ENCODE results near the gene NAP1L5. TPM values are rescaled to one million over a fixed set of nuclear protein-coding genes. Genes with fewer than 3 reads are reported as not detected.

Gene NAP1L5
- total RNA-seq, 1 donor from 2014 or later = 4.4 TPM

DNA sequence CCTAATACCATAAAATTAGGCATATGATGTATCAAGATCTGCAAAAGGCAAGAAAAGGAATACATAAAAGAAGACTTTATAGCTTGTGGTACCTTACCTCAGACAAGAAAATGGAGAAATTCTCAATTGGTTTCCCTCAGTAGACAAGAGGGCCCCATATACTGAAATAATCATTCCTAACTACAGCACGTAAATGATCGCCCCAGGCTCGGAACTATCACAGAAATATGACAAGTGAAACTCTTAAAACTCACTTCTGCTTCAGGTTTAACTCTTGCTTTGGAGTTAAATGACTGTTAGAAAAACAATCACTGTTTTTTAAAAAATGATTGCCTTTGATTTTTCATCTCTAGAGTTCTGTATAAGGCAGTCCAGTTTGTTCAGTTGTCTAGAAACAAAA, 38.6 kb upstream of the NAP1L5 start:
- no peaks in the 10 kb centered on the region for H3K27me3 Mint-ChIP-seq (ENCODE audit: low read depth)
- H3K4me1 Mint-ChIP-seq = peaks cover 23% of the 10 kb centered on the region
- peak overlapping the region; percentile 67 for H3K27ac Mint-ChIP-seq
- TF ChIP-seq, protein P1, sequence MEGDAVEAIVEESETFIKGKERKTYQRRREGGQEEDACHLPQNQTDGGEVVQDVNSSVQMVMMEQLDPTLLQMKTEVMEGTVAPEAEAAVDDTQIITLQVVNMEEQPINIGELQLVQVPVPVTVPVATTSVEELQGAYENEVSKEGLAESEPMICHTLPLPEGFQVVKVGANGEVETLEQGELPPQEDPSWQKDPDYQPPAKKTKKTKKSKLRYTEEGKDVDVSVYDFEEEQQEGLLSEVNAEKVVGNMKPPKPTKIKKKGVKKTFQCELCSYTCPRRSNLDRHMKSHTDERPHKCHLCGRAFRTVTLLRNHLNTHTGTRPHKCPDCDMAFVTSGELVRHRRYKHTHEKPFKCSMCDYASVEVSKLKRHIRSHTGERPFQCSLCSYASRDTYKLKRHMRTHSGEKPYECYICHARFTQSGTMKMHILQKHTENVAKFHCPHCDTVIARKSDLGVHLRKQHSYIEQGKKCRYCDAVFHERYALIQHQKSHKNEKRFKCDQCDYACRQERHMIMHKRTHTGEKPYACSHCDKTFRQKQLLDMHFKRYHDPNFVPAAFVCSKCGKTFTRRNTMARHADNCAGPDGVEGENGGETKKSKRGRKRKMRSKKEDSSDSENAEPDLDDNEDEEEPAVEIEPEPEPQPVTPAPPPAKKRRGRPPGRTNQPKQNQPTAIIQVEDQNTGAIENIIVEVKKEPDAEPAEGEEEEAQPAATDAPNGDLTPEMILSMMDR (IDR thresholded peaks at IDR 0.05; ENCODE audit: unreplicated experiment) = no peak
- H3K4me3 Mint-ChIP-seq = no peak overlapping the region
- DNase-seq (ENCODE audit: low spot score in 2 of 2, unreplicated experiment in 2 of 2) = no peak
- H3K9me3 Mint-ChIP-seq = no peaks in the 10 kb centered on the region
- peaks cover 36% of the 10 kb centered on the region for H3K36me3 Mint-ChIP-seq

DNA sequence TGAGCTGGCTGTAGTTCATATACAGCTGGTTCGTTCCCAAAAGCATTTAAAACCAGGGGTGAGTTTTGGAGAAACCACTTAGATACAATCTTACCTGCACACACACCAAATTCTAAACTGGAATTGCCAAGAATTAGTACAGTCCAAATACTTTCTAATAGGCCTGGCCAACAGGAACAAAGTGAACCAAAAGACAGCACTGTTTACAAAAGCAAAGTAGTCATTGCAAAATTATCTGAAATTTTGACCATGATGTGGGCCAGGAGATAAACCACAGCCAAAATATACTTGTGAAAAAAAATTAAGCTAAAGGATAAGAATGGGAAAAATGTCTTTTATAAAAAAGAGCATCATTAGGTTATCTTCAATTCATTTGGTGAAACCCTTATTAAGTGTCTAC, 37.9 kb upstream of the NAP1L5 start:
- H3K9me3 Mint-ChIP-seq = no peaks in the 10 kb centered on the region
- no peak for DNase-seq (ENCODE audit: low spot score in 2 of 2, unreplicated experiment in 2 of 2)
- TF ChIP-seq, protein P1 (IDR thresholded peaks at IDR 0.05; ENCODE audit: unreplicated experiment) = no peak
- no peaks in the 10 kb centered on the region for H3K27me3 Mint-ChIP-seq (ENCODE audit: low read depth)
- H3K27ac Mint-ChIP-seq = no peak overlapping the region
- no peak overlapping the region for H3K4me3 Mint-ChIP-seq
- peaks cover 28% of the 10 kb centered on the region for H3K4me1 Mint-ChIP-seq
- H3K36me3 Mint-ChIP-seq = peaks cover 36% of the 10 kb centered on the region

DNA sequence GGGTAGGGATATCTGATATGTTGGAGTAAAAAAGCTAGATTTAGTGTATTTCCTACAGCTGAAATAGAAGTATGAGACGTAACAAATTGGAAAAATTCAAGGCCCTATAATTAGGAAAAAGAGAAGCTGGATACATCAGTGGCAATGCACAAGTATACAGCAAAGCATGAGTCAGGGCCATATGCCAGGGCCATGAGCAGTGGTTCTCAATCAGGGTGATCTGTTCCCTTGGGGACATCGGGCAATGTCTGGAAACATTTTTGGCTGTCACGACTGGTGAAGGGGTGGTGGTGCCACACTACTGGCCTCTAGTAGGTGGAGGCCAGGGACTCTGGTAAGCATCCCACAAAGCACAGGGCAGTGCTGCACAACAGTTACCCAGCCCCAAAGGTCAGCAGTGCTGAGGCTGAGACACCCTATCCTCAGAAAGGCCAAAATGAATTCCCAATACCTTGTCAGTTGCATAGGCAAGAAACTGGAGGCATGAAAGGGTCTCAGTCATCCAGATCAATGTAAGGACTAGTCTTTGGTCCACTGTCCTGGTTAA, 36.8 kb upstream of the NAP1L5 start:
- peaks cover 28% of the 10 kb centered on the region for H3K4me1 Mint-ChIP-seq

DNA sequence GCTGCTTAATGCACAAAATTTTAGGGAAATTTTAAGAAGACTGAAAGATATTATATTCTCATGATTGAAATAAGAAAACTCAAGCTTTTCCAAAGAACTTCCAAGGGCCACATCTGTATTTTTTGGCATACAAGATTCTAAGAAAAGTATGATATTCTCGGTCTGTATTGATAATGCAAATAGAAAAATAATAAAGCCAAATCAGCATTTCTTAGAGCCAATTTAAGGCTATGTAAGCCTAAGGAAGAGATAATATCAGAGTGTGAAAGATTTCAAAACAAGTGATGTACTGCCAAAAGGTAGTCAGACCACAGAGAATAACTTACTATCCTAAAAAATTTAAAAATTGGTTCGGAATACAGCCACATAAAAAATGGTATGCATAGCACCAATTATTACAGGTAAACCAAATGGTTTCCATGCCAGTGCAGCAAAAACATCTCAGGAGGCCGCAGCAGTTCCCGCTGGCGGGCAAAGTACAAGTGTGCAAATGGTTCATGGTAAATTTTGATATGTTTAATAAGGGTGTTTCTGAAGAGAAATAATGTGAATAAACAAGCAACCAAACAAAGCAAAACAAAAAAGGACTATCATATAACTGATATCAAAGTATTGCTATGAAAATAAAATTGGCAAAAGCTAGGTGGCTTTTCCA, 35.2 kb upstream of the NAP1L5 start:
- peaks cover 30% of the 10 kb centered on the region for H3K36me3 Mint-ChIP-seq
- DNase-seq (ENCODE audit: low spot score in 2 of 2, unreplicated experiment in 2 of 2) = no peak
- H3K4me1 Mint-ChIP-seq = peaks cover 23% of the 10 kb centered on the region
- no peaks in the 10 kb centered on the region for H3K27me3 Mint-ChIP-seq (ENCODE audit: low read depth)
- H3K9me3 Mint-ChIP-seq = no peaks in the 10 kb centered on the region
- no peak overlapping the region for H3K4me3 Mint-ChIP-seq
- TF ChIP-seq, protein P1 (IDR thresholded peaks at IDR 0.05; ENCODE audit: unreplicated experiment) = no peak
- no peak overlapping the region for H3K27ac Mint-ChIP-seq

More for the DNA sequence above, 36.8 kb upstream of the NAP1L5 start:
- H3K27ac Mint-ChIP-seq = no peak overlapping the region
- no peak overlapping the region for H3K4me3 Mint-ChIP-seq
- H3K36me3 Mint-ChIP-seq = peaks cover 32% of the 10 kb centered on the region
- no peaks in the 10 kb centered on the region for H3K9me3 Mint-ChIP-seq
- DNase-seq (ENCODE audit: low spot score in 2 of 2, unreplicated experiment in 2 of 2) = no peak
- no peaks in the 10 kb centered on the region for H3K27me3 Mint-ChIP-seq (ENCODE audit: low read depth)
- TF ChIP-seq, protein P1 (IDR thresholded peaks at IDR 0.05; ENCODE audit: unreplicated experiment) = no peak

DNA sequence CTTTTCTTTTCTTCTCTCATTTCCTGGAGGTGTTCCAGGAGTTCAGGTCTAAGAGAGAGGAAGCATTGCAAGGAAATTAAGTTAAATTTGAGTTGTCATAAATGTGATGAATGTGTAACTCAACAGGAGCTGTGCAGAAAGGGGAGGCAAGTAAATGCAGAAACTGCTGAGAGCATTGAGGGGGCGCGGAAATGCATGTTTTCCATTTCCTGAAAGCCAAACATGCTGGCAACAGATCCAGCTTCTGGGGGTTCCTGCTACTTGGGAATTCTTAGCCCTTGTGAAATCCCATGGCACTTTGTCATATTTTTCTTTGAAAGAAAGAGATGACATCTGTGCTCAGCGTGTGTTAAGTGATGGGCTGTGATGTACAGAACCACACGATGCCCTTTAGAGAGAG, 33.8 kb upstream of the NAP1L5 start:
- H3K27ac Mint-ChIP-seq = no peak overlapping the region
- peaks cover 42% of the 10 kb centered on the region for H3K36me3 Mint-ChIP-seq
- TF ChIP-seq, protein P1 (IDR thresholded peaks at IDR 0.05; ENCODE audit: unreplicated experiment) = no peak
- H3K27me3 Mint-ChIP-seq (ENCODE audit: low read depth) = no peaks in the 10 kb centered on the region
- no peak for DNase-seq (ENCODE audit: low spot score in 2 of 2, unreplicated experiment in 2 of 2)
- H3K4me1 Mint-ChIP-seq = peaks cover 9% of the 10 kb centered on the region
- H3K9me3 Mint-ChIP-seq = no peaks in the 10 kb centered on the region
- no peak overlapping the region for H3K4me3 Mint-ChIP-seq
